HG03064 (cell line): ENCODE measurements around the gene ANK3.
"Not testable (repeated sequence)": the region's sequence is repeated elsewhere in the genome, so short reads cannot be mapped to it uniquely, and the experiment has no call there.

Experiments
- ATAC-seq: cut with Tn5 transposase; IDR thresholded peaks from one replicate; pipeline ENCODE4 v1.9.1; 2021; ENCODE audit warnings: low read depth; ENCODE audit not compliant: unreplicated experiment

The ANK3 gene

GRCh38 chr10:60312818-60313588 lies 76.7 kb downstream of the ANK3 start:
- no peak for ATAC-seq

- ATAC-seq: no peak
These were observed 77.9 kb downstream of the ANK3 start for GRCh38 chr10:60311821-60312220.

DNA sequence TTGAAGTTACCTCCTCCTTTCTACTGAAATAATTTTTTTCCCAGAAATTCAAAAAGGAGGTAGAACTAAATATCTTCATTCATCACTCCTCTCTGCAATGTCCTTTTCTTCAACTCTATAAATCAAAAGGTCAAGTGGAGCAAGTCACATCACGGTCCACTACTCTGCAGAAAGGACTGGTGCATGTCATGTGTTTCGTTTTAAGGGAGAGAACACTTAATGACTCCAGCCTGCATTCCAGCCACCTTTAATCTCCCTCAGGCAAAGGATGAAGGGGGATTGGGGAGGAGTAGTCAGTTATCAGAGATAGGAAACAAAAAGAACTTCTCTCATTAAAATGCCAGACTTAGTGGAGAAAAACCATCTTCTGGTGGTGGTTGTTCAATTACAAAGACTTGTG lies 78.9 kb downstream of the ANK3 start:
- no peak for ATAC-seq

DNA sequence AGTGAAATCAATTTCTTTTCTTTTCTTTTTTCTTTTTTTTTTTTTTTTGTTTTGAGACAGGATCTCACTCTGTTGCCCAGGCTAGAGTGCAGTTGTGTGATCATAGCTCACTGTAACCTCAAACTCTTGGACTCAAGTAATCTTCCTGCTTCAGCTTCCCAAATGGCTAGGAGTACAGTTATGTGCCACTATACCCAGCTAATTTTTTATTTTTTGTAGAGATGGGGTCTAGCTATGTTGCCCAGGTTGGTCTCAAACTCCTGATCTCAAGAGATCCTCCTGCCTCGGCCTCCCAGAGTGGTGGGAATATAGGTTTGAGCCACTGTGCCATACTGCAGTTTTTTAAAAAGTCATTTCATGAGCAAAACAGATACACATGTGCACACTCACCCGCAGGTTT lies 79.8 kb downstream of the ANK3 start:
- no peak for ATAC-seq

- no peak for ATAC-seq
These were observed 80.3 kb downstream of the ANK3 start for GRCh38 chr10:60309371-60309770.

- ATAC-seq: no peak
These were observed 84.2 kb downstream of the ANK3 start for GRCh38 chr10:60305380-60305892.

- no peak for ATAC-seq
These were observed 84.8 kb downstream of the ANK3 start for GRCh38 chr10:60304829-60305379.

DNA sequence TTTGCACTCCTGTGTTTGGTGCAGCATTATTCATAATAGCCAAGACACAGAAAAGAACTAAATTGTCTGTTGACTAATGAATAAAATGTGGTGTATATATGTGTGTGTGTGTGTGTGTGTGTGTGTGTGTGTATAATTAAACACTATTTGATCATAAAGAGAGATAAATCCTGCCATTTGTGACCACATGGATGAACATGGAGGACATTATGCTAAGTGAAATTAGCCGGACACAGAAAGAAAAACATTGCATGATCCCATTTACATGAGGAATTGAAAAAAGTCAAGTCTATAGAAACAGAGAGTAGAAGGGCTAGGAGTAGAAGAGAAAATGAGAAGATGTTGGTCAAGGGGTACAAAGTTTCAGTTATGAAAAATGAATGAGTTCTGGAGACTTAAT lies 85.9 kb downstream of the ANK3 start:
- ATAC-seq: no peak

- ATAC-seq: no peak
These were observed 89.5 kb downstream of the ANK3 start for GRCh38 chr10:60299961-60300883.

DNA sequence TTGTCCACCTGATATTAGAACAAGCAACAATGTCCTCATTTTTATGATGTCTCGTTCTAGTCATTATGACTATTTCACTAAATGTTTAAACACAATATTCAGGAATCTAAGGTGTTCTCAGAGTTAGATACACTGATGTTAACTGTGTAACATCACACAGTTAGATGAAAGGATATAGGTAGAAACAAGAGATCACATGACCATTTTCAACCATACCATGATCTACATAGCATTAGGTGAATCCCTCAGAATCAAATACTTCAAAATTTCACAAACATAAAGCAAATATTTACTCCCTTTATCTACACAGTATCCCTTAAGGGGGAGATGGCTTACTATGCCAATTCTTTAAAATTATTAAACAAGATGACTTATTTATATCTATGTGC lies 90.3 kb downstream of the ANK3 start:
- ATAC-seq: no peak

DNA sequence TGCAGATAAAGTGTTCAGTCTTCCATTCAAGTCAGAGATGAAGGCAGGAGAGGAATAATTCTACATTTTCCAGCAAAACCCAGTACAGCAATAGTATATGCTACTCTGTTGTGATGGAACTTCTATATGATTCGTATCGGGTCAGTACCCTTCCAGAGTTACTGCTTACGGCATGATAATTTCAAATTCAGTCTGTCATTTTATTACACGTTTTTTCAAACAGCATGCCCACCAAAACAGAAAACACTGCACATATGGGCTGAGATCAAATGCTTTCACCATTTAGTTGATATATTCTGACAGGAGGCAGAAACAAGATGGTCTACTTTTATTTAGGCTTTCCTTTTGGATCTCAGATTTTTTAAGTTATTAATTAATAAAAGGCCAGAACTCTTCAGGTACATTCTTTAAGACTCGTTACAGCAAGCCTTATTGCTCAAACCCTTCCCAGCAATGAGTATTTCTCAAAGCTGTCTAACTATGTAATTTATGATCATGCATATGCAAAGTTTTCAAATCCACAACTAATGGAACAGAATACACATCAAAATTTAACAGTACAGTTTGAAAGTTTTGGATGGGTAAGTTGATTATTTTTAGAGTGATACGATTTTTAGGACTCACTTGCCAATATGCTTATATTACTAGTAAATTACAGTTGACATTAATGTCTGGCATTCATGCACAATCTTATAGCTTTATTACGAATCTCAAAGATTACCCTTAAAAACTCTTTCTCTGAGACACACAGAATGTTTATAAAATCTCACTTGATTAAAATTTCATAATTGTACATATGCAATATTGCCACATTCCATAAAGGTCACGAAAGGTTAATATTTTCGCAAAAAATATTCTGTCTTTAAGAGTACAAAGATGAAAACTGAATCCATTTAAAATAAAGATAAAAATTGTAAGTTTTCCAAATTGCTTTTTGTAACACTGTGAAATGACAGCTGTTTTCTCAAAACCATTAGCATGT lies 91.0 kb downstream of the ANK3 start:
- no peak for ATAC-seq

- ATAC-seq: no peak
These were observed 93.6 kb downstream of the ANK3 start for GRCh38 chr10:60296073-60296472.

- no peak for ATAC-seq
These were observed 94.4 kb downstream of the ANK3 start for GRCh38 chr10:60295028-60295937.

DNA sequence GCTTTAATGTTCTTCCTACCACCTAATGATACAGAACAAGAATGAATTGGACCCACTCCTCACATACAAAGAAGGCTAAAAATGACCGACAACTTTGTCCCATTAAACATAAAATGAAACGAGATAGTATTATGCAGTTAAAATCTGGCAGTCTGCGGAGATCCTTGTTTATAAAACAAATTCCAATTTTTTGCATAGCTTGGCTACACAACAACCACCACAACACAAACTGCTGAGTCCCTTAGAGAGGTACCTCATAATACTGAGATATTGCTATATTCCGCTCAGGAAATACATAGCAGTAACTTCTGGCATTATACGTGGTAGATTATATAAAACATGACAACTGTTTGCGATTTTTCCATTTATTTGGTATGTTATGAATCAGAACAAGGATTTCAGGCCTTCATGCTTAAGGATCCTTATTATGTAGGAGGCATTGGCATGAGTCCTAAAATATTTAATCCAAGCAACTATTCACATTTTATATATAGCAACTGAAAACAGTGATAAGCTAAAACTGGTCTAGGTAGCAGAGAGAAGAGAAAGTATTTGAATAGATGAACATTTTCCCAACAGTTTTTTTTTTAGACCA lies 96.0 kb downstream of the ANK3 start:
- ATAC-seq: no peak

DNA sequence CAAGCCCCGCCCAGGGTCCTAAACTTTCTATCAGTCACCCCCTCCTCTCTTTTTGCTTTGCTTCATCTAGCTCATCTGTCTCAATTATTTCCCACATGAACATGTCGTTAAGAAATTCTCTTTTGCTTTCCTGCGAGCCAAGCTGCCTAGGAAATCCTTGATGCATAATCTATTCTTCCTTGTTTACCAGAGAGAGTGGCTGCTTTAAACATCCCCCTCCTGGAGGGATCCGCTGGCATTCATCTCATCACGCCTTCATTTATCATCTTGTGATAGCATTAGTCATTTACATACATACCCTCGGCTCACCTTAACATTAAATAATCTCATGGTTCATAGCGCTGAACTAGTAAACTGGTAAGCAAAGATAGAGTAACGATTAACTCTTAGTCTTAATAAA lies 96.7 kb downstream of the ANK3 start:
- no peak for ATAC-seq

GRCh38 chr10:60292536-60292935 lies 97.1 kb downstream of the ANK3 start:
- not testable (repeated sequence) for ATAC-seq

- ATAC-seq: no peak
These were observed 98.2 kb downstream of the ANK3 start for GRCh38 chr10:60291344-60291930.

DNA sequence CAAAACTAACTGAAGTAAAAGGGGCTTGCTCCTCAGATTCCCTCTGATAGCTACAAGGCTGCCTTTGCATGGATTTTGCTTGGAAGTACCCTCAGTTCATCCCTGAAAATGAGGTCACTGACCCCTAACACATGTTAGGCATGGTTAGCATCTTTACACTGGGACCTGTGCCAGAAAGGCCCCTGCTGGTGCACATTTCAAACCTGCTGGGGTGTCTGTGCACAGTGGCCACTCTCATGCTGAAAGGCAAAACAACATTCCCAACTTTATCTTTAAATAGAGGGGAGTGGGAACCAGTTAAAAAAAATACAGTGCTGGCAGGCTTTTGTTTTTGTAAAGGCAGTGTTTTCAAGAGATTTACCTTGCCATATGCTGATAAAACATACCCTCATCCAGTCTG lies 99.1 kb downstream of the ANK3 start:
- ATAC-seq: no peak
